Suprapubic skin (tissue), 3 donors: ENCODE measurements around the gene SPOP.

Experiments used
- POLR2AphosphoS5 ChIP-seq, 3 donors: sonication (generic); formaldehyde crosslinking; IDR thresholded peaks; one replicate each; pipeline ENCODE4 v1.6.1; 2017; ENCODE audit warnings: antibody characterized with exemption in 3 of 3
- TF ChIP-seq, protein P1 (sequence below), 2 donors: fragments of 200-600 bp in 1 of 2; fragments of 450-650 bp in 1 of 2; sonication (generic) in 1 of 2; IDR thresholded peaks; one replicate each; pipeline ENCODE4 v1.5.1; 2016 to 2019; ENCODE audit warnings: antibody characterized with exemption in 2 of 2, mild to moderate bottlenecking in 1 of 2, moderate library complexity in 1 of 2

DNA sequence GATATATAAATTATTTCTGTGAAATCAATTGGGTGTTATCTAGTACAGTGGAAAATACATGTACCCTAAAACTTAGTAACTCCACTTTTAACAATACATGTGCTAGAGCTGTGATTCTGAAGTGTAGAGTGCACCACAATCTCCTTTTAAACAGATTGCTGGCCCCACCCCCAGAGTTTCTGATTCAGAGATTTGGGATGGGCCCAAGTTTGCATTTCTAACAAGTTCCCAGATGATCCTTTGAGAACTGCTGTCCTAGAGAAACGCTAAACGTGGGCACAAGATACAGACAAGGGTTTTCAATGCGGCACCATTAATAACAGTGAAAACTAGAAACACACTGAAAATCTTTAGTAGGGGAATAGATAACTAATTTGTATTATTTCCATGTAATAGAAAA lies 53.0 kb downstream of the SPOP start:
- TF ChIP-seq, protein P1, sequence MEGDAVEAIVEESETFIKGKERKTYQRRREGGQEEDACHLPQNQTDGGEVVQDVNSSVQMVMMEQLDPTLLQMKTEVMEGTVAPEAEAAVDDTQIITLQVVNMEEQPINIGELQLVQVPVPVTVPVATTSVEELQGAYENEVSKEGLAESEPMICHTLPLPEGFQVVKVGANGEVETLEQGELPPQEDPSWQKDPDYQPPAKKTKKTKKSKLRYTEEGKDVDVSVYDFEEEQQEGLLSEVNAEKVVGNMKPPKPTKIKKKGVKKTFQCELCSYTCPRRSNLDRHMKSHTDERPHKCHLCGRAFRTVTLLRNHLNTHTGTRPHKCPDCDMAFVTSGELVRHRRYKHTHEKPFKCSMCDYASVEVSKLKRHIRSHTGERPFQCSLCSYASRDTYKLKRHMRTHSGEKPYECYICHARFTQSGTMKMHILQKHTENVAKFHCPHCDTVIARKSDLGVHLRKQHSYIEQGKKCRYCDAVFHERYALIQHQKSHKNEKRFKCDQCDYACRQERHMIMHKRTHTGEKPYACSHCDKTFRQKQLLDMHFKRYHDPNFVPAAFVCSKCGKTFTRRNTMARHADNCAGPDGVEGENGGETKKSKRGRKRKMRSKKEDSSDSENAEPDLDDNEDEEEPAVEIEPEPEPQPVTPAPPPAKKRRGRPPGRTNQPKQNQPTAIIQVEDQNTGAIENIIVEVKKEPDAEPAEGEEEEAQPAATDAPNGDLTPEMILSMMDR (IDR thresholded peaks at IDR 0.05) = no peak
- no peak for TF ChIP-seq POLR2AphosphoS5 (IDR thresholded peaks at IDR 0.05)
